Posterior vena cava (tissue), 2 donors: ENCODE results near the gene TIE1. TPM values are rescaled to one million over a fixed set of nuclear protein-coding genes. Genes with fewer than 3 reads are reported as not detected.
A peak's percentile ranks its signal among the peaks of the same experiment; 100 is the strongest.

Experiments used
- DNase-seq: peaks from one replicate; pipeline ENCODE4 v3.0.0-alpha.2; 2020; ENCODE audit warnings: low spot score
- intact Hi-C, 2 donors: fragments of 100-400 bp; cut with DNase I; formaldehyde crosslinking; loops; one replicate each; pipeline versions ENCODE4 v1.14.1 to v1.14.2; 2022 to 2023
- total RNA-seq, 2 donors: library from RNA; stranded (reverse); fragmentation: NEBNext Ultra II Directional; extraction: Animal tissue kit (Norgen Biotek cat#: 25700); gene quantifications; one replicate each; pipeline ENCODE4 v1.2.1, GENCODE V29; 2021
- donor health status: DM: yes; HTN: yes; CAD: no.
- donor health status: DM: yes; HTN: yes; CAD: no.

The TIE1 gene
- total RNA-seq, 2 donors from 2014 or later, result 32.5 to 46.6 TPM

- intact Hi-C loops, result no loop called here
- DNase-seq, result peak; percentile 62
Observed at GRCh38 chr1:43321331-43321891, 20.6 kb downstream of the TIE1 start.

- intact Hi-C loops, result no loop called here
- peak; percentile 69 for DNase-seq
Observed at GRCh38 chr1:43322506-43322905, 21.7 kb downstream of the TIE1 start.

GRCh38 chr1:43324810-43325209 is 24.0 kb downstream of the TIE1 start:
- DNase-seq, result no peak
- intact Hi-C loops, result loop anchor here in 1 of 2 donors (5.0 kb wide), 1 partner anchor 48 kb away; no protein-coding TSS in a partner anchor

- intact Hi-C loops, result loop anchor here in 1 of 2 donors (5.0 kb wide), 1 partner anchor 48 kb away; no protein-coding TSS in a partner anchor
- no peak for DNase-seq
Observed at GRCh38 chr1:43325381-43325780, 24.6 kb downstream of the TIE1 start.

GRCh38 chr1:43327549-43328292 is 26.9 kb downstream of the TIE1 start:
- intact Hi-C loops, result loop anchor here in 1 of 2 donors (5.0 kb wide), 1 partner anchor 50 kb away; no protein-coding TSS in a partner anchor
- DNase-seq, result no peak

GRCh38 chr1:43329995-43330751 is 29.4 kb downstream of the TIE1 start:
- intact Hi-C loops, result loop anchor here in 1 of 2 donors (5.0 kb wide), 1 partner anchor 53 kb away; no protein-coding TSS in a partner anchor
- DNase-seq, result peak; percentile 92

GRCh38 chr1:43331688-43332087 is 30.9 kb downstream of the TIE1 start:
- intact Hi-C loops, result no loop called here
- no peak for DNase-seq

GRCh38 chr1:43334453-43335205 is 33.8 kb downstream of the TIE1 start:
- peak; percentile 34 for DNase-seq
- intact Hi-C loops, result no loop called here

GRCh38 chr1:43337588-43337987 is 36.8 kb downstream of the TIE1 start, which contains the start of gene MPL:
Gene MPL, plus strand, starts transcription at chr1:43337818. Its CDS starts 31 bp downstream, at chr1:43337849.
- intact Hi-C loops, result no loop called here
- no peak for DNase-seq

- intact Hi-C loops, result no loop called here
- no peak for DNase-seq
Observed at GRCh38 chr1:43338001-43338400, 37.2 kb downstream of the TIE1 start.

- intact Hi-C loops, result no loop called here
- DNase-seq, result no peak
Observed at GRCh38 chr1:43339584-43340232, 38.9 kb downstream of the TIE1 start.

- DNase-seq, result no peak
- intact Hi-C loops, result no loop called here
Observed at GRCh38 chr1:43340559-43340958, 39.8 kb downstream of the TIE1 start.

GRCh38 chr1:43344267-43344850 is 43.6 kb downstream of the TIE1 start:
- no peak for DNase-seq
- intact Hi-C loops, result no loop called here

GRCh38 chr1:43345120-43345519 is 44.3 kb downstream of the TIE1 start:
- no peak for DNase-seq
- intact Hi-C loops, result no loop called here

GRCh38 chr1:43346636-43347035 is 45.9 kb downstream of the TIE1 start:
- intact Hi-C loops, result no loop called here
- DNase-seq, result no peak

GRCh38 chr1:43348343-43348808 is 47.6 kb downstream of the TIE1 start:
- intact Hi-C loops, result no loop called here
- no peak for DNase-seq

- peak; percentile 88 for DNase-seq
- intact Hi-C loops, result no loop called here
Observed at GRCh38 chr1:43348809-43349593, 48.2 kb downstream of the TIE1 start.
